Measurements from ENCODE around the gene CBX5. TPM values are rescaled to one million over a fixed set of nuclear protein-coding genes. Genes with fewer than 3 reads are reported as not detected.
"Not testable (repeated sequence)": the region's sequence is repeated elsewhere in the genome, so short reads cannot be mapped to it uniquely, and the experiment has no call there.

CBX5 gene
- total RNA-seq, 1 experiment from 2014 or later: 109 TPM

GRCh38 chr12:54195080-54195736 lies 84.7 kb downstream of the CBX5 start:
- POLR2A ChIA-PET: interaction anchor here (1.0 to 1.8 kb wide), 2 partner anchors 179 to 195 kb away, joined by 3 to 5 read pairs; partner anchors contain the start of gene HOXC9
- no peak for TF ChIP-seq CTCF (IDR thresholded peaks at IDR 0.05; ENCODE audit: unreplicated experiment)
- no peak overlapping the region for H3K4me3 Mint-ChIP-seq (ENCODE audit: unreplicated experiment)
- BruUV-seq (replicated peaks): no TSS peak
- CTCF ChIA-PET: interaction anchor here (0.6 to 17.7 kb wide), 8 partner anchors 12 to 451 kb away, joined by 3 to 233 read pairs (median 4); partner anchors contain the start of genes HOXC5, HOXC6 and HOXC8
- intact Hi-C loops (cut with micrococcal nuclease): no loop called here
- H3K27ac Mint-ChIP-seq (ENCODE audit: low read depth, unreplicated experiment): no peak overlapping the region
- peaks cover 13% of the 10 kb centered on the region for H3K36me3 Mint-ChIP-seq (ENCODE audit: insufficient read depth, unreplicated experiment)
- H3K4me1 Mint-ChIP-seq (ENCODE audit: insufficient read depth, unreplicated experiment): peaks cover 17% of the 10 kb centered on the region
- DNase-seq (ENCODE audit: unreplicated experiment): no peak
- no peaks in the 10 kb centered on the region for H3K9me3 Mint-ChIP-seq (ENCODE audit: unreplicated experiment)
- H3K27me3 Mint-ChIP-seq (ENCODE audit: insufficient read depth, unreplicated experiment): no peaks in the 10 kb centered on the region

GRCh38 chr12:54194611-54195010 lies 85.3 kb downstream of the CBX5 start:
- CTCF ChIA-PET: interaction anchor here (0.6 to 17.7 kb wide), 9 partner anchors 13 to 450 kb away, joined by 3 to 233 read pairs (median 4); partner anchors contain the start of genes HOXC5, HOXC6 and HOXC8
- Mint-ChIP-seq H3K4me1 (ENCODE audit: insufficient read depth, unreplicated experiment) (peaks cover 22% of the 10 kb centered on the region), H3K36me3 (ENCODE audit: insufficient read depth, unreplicated experiment) (peaks cover 13% of the 10 kb centered on the region)
- BruUV-seq (replicated peaks); H3K27ac Mint-ChIP-seq (ENCODE audit: low read depth, unreplicated experiment); H3K4me3 Mint-ChIP-seq (ENCODE audit: unreplicated experiment); H3K27me3 Mint-ChIP-seq (ENCODE audit: insufficient read depth, unreplicated experiment); H3K9me3 Mint-ChIP-seq (ENCODE audit: unreplicated experiment); DNase-seq (ENCODE audit: unreplicated experiment): not testable (repeated sequence)
- intact Hi-C loops (cut with micrococcal nuclease): loop anchor here (5.0 kb wide), 1 partner anchor 427 kb away; no protein-coding TSS in a partner anchor
- POLR2A ChIA-PET: interaction anchor here (1.0 to 1.8 kb wide), 2 partner anchors 178 to 194 kb away, joined by 3 to 5 read pairs; partner anchors contain the start of gene HOXC9

GRCh38 chr12:54193434-54193833 lies 86.5 kb downstream of the CBX5 start:
- ChIA-PET POLR2A (no interaction called here), CTCF (interaction anchor here (0.8 to 17.7 kb wide), 6 partner anchors 8 to 460 kb away, joined by 3 to 233 read pairs (median 92); partner anchors contain the start of genes HOXC5, HOXC6, HOXC8 and HOXC9)
- H3K36me3 Mint-ChIP-seq (ENCODE audit: insufficient read depth, unreplicated experiment): peaks cover 6% of the 10 kb centered on the region
- intact Hi-C loops (cut with micrococcal nuclease): loop anchor here (5.0 kb wide), 1 partner anchor 426 kb away; no protein-coding TSS in a partner anchor
- no peaks in the 10 kb centered on the region for H3K9me3 Mint-ChIP-seq (ENCODE audit: unreplicated experiment)
- BruUV-seq (replicated peaks): no TSS peak
- H3K27me3 Mint-ChIP-seq (ENCODE audit: insufficient read depth, unreplicated experiment): no peaks in the 10 kb centered on the region
- H3K27ac Mint-ChIP-seq (ENCODE audit: low read depth, unreplicated experiment): no peak overlapping the region
- TF ChIP-seq CTCF (IDR thresholded peaks at IDR 0.05; ENCODE audit: unreplicated experiment): no peak
- no peak for DNase-seq (ENCODE audit: unreplicated experiment)
- no peak overlapping the region for H3K4me3 Mint-ChIP-seq (ENCODE audit: unreplicated experiment)
- peaks cover 23% of the 10 kb centered on the region for H3K4me1 Mint-ChIP-seq (ENCODE audit: insufficient read depth, unreplicated experiment)

- H3K4me3 Mint-ChIP-seq (ENCODE audit: unreplicated experiment): no peak overlapping the region
- peaks cover 9% of the 10 kb centered on the region for H3K4me1 Mint-ChIP-seq (ENCODE audit: insufficient read depth, unreplicated experiment)
- peaks cover 9% of the 10 kb centered on the region for H3K36me3 Mint-ChIP-seq (ENCODE audit: insufficient read depth, unreplicated experiment)
- CTCF ChIA-PET: interaction anchor here (0.6 to 17.7 kb wide), 24 partner anchors 10 to 507 kb away, joined by 3 to 233 read pairs (median 4); partner anchors contain the start of genes HOXC5, HOXC6, HOXC8 and HOXC9
- peak; percentile 87 for DNase-seq (ENCODE audit: unreplicated experiment)
- no peak overlapping the region for H3K27ac Mint-ChIP-seq (ENCODE audit: low read depth, unreplicated experiment)
- intact Hi-C loops (cut with micrococcal nuclease): loop anchor here (1.0 to 5.0 kb wide), 5 partner anchors 65 to 424 kb away; no protein-coding TSS in a partner anchor
- no peaks in the 10 kb centered on the region for H3K9me3 Mint-ChIP-seq (ENCODE audit: unreplicated experiment)
- no TSS peak for BruUV-seq (replicated peaks)
- TF ChIP-seq CTCF (IDR thresholded peaks at IDR 0.05; ENCODE audit: unreplicated experiment): peak; percentile 48
- no peaks in the 10 kb centered on the region for H3K27me3 Mint-ChIP-seq (ENCODE audit: insufficient read depth, unreplicated experiment)
- POLR2A ChIA-PET: interaction anchor here (0.5 to 1.7 kb wide), 8 partner anchors 9 to 191 kb away, joined by 3 to 11 read pairs (median 6); partner anchors contain the start of genes HOXC5 and HOXC9
These were observed 88.3 kb downstream of the CBX5 start for GRCh38 chr12:54191550-54192022.
